Muscle of leg (tissue), 16 donors: ENCODE data around the gene GJB4. TPM values are rescaled to one million over a fixed set of nuclear protein-coding genes. Genes with fewer than 3 reads are reported as not detected.

Experiments
- DNase-seq: peaks from one replicate; pipeline ENCODE4 v3.0.0; 2013
- H3K27ac ChIP-seq: one replicate; pipeline ENCODE4 v1.5.1; 2013; ENCODE audit warnings: mild to moderate bottlenecking, low read length, control low read depth
- H3K27me3 ChIP-seq: one replicate; pipeline ENCODE4 v1.6.1; 2013; ENCODE audit warnings: low read length; ENCODE audit not compliant: control insufficient read depth, insufficient read depth
- H3K36me3 ChIP-seq: one replicate; pipeline ENCODE4 v1.6.1; 2013; ENCODE audit warnings: low read length; ENCODE audit not compliant: control insufficient read depth, insufficient read depth
- H3K4me1 ChIP-seq: one replicate; pipeline ENCODE4 v1.6.1; 2013; ENCODE audit warnings: low read length; ENCODE audit not compliant: control insufficient read depth, insufficient read depth
- H3K4me3 ChIP-seq: one replicate; pipeline ENCODE4 v1.5.1; 2013; ENCODE audit warnings: low read length, control low read depth
- H3K9me3 ChIP-seq: replicated peaks from 2 replicates; pipeline ENCODE4 v1.6.1; 2013; ENCODE audit warnings: low read depth, low read length; ENCODE audit not compliant: control insufficient read depth
- WGBS: methylation state at CpG from one replicate; pipeline ENCODE4 v1.1.5; 2013; ENCODE audit warnings: missing lambda C conversion rate; ENCODE audit not compliant: insufficient coverage; 5-methylcytosine and 5-hydroxymethylcytosine counted together
- long read RNA-seq, 11 donors: transcript quantifications; one replicate each; lab custom pipeline, GENCODE V29; 2026
- polyA plus RNA-seq, 8 donors: library from polyadenylated mRNA; unstranded; fragments of 120-200 nt; gene quantifications; one replicate each; pipeline versions ENCODE4 v1.2.1 to v1.2.3, GENCODE V29; 2013; ENCODE audit warnings: inconsistent platforms in 1 of 8, low replicate concordance in 1 of 8; ENCODE audit not compliant: insufficient read length in 8 of 8, insufficient read depth in 1 of 8
- total RNA-seq: library from RNA; stranded (reverse); fragments of 120-200 nt; gene quantifications from one replicate; pipeline ENCODE4 v1.2.4, GENCODE V29; 2013

Gene GJB4
- total RNA-seq: not detected
- under 1 TPM in 3 of 8 donors, not detected in 5; 0.05 to 0.13 (median 0.11) TPM for polyA plus RNA-seq
- long read RNA-seq, donor 1: 0 reads
- long read RNA-seq, donor 2: 0 reads
- long read RNA-seq, donor 3: 0 reads
- long read RNA-seq, donor 4: 0 reads
- long read RNA-seq, donor 5: 0 reads
- long read RNA-seq, donor 6: 0 reads
- long read RNA-seq, donor 7: 0 reads
- long read RNA-seq, donor 8: 0 reads
- long read RNA-seq, donor 9: 0 reads
- long read RNA-seq, donor 10: 0 reads
- long read RNA-seq, donor 11: 0 reads

DNA sequence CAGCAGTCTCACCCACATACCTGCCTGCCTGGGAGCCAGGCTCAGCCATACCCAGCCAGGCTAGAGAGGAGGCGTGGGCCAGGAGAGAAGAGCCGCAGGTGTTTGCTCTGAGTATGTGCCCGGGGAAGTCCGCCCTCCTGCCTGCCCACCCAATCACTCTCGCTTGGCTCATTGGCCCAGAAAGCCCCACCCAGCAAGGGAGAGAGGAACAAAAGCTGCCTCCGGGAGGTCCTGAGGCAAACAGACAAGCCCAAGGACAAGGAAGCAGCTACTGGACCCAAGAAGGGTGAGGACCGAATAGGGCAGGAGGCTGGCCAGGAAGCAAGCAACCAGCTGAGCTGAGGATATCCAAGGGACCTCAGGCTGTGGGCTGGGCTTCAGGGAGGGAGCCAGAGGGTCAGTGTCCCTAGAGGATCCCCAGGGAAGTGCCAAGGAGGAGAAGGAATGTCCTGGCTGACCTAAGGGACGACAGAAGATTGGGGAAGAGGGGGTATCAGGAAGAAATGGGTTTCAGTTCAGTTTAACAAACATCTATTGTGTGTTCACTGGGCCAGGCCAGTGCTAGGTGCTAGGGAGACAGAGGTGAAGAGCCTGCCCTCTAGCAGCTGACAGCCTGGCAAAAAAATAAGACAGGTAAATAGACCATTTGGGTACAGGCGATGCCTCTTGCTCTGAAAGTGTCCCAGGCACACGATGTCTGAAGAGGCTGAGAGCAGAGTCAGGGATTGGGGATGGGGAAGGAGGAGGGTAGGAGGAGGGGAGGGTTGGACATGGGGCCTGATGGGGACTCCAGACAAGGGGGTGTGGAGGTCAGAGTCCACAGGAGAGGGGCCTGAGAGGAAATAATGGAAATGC is at the start of gene GJB4:
Gene GJB4, plus strand, starts transcription at position 238 of the 855 bp plus-strand sequence. CDS start 1,515 bp downstream, outside the sequence.
- Histone ChIP-seq H3K36me3 (no peaks in the 10 kb centered on the region), H3K9me3 (no peaks in the 10 kb centered on the region), H3K4me3 (no peak within 1 kb of the TSS), H3K4me1 (no peaks in the 10 kb centered on the region), H3K27ac (no peak within 1 kb of the TSS), H3K27me3 (peaks cover 2% of the 10 kb centered on the region)
- WGBS: 49% methylated on average over 6 of the region's 10 CpGs
- no peak for DNase-seq

DNA sequence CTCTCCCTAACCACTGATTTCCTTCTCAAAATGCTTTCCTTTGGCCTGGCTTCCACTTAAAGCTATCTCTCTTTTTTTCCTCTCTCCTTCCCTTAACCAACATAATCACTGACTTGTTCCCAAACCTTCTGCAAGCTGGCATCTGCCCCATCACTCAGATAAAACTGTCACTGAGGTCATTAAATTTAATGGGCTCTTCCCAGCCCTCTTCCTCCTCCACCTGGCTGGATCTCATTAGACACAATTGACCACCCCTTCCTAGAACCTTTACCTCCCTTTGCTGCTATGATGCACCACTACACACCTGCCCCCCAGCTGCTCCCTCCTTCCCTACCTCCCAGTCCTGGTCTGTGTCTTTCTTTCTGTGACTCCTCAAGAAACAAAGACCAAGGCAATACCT is 48.7 kb upstream of the GJB4 start:
- H3K9me3 ChIP-seq: no peaks in the 10 kb centered on the region
- H3K4me3 ChIP-seq: no peak overlapping the region
- DNase-seq: no peak
- H3K36me3 ChIP-seq: no peaks in the 10 kb centered on the region
- peaks cover 20% of the 10 kb centered on the region for H3K4me1 ChIP-seq
- peaks cover 3% of the 10 kb centered on the region for H3K27me3 ChIP-seq
- no peak overlapping the region for H3K27ac ChIP-seq

DNA sequence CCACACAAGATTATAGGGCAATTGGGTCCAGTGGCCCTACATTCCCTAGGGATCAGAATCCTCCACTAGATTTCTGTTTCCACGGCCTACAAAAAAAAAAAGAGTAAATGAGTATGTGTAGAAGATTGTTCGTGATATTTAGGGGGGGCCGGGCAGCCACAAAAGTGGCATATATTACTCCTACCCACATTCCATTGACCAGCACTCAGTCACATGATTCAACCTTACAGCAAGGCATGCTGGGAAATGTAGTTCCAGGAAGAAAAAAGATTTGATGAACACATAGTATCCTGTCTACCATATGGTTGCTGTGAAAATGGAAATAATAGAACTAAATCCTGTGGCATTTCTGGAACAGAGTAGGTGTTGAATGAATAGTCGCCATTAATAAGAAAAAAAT is 48.1 kb upstream of the GJB4 start:
- Histone ChIP-seq H3K9me3 (no peaks in the 10 kb centered on the region), H3K27me3 (no peaks in the 10 kb centered on the region), H3K27ac (no peak overlapping the region), H3K4me3 (no peak overlapping the region), H3K4me1 (peaks cover 20% of the 10 kb centered on the region), H3K36me3 (no peaks in the 10 kb centered on the region)
- WGBS: no CpG with 5 or more reads among the region's 4 CpGs
- peak; percentile 37 for DNase-seq

DNA sequence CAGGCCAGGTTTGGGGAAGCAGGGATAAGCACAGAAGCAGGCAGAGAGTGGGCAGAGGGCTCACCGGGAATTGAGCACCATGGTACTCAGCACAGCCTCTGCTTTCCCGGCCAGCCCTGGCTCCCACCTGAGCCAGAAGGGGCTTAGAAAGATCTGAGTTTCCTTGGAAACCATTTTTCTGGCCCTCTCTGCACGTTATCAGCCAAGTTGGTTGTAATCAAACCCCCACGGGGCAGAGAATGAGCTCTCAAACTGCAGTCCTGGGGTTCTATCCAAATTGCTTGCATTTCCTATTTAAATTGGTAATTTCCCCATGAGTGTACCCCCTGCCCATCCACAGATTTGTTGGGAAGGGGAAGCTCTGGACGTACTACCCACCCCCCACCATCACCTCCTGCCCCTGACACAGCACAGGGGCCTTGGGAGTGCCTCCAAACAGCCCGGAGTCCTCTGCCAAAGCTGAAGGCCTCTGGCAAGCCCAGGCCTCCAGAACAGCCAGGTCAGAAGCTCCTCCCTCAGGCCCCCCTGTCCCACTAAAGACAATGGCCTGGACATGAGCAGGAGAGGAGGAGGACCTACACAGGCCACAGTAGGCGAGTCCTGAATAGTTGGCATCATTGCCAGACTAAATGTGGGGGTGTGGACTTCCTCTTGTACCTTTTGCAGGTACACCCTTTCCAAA is 47.4 kb upstream of the GJB4 start:
- peaks cover 20% of the 10 kb centered on the region for H3K4me1 ChIP-seq
- peak; percentile 66 for DNase-seq
- WGBS: 21% methylated on average over 4 of the region's 7 CpGs
- no peaks in the 10 kb centered on the region for H3K27me3 ChIP-seq
- no peak overlapping the region for H3K27ac ChIP-seq
- H3K9me3 ChIP-seq: no peaks in the 10 kb centered on the region
- no peak overlapping the region for H3K4me3 ChIP-seq
- H3K36me3 ChIP-seq: no peaks in the 10 kb centered on the region

DNA sequence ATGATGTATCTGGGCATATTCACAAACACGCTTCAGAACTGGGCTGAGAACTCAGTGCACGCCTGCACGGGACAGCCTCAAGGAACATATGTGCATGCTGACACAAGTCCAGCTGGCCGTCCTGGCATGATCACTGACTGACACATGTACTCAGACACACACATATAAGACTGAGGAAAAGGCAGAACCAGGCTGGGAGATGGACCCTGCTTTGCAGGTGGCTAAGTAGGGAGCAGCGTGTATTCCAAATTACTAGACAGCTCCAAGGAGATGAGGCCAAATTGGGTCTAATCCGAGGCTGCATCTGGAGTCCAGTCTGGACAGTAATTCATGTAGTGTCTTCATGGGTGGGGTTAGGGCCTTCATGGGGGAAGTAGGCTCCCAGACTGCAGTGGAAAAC is 46.1 kb upstream of the GJB4 start:
- DNase-seq: peak; percentile 92
- WGBS: 35% methylated on average over 3 of the region's 6 CpGs
- H3K36me3 ChIP-seq: no peaks in the 10 kb centered on the region
- no peak overlapping the region for H3K27ac ChIP-seq
- no peaks in the 10 kb centered on the region for H3K9me3 ChIP-seq
- no peaks in the 10 kb centered on the region for H3K27me3 ChIP-seq
- no peak overlapping the region for H3K4me3 ChIP-seq
- peaks cover 20% of the 10 kb centered on the region for H3K4me1 ChIP-seq

DNA sequence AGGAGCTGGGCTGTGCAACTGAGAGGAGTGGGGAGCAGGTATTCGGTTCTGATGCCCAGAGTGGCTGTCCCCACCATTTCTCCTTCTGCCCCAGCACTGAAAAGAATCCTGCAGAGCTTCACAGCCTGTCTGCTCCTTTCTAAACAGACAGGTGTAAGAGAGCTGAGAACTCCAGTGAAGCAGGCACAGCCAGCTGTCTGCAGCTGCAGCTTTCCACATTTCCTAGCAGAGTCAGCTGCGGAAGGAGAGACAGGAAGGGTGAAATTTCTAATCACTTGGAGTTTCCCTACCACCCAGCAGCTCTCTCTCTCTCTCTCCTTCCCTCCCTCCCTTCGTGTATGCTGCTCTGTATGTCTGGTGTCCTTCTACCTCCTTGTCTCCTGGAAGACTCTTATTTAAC is 45.2 kb upstream of the GJB4 start:
- peak; percentile 62 for DNase-seq
- peaks cover 20% of the 10 kb centered on the region for H3K4me1 ChIP-seq
- H3K9me3 ChIP-seq: no peaks in the 10 kb centered on the region
- H3K36me3 ChIP-seq: no peaks in the 10 kb centered on the region
- no peak overlapping the region for H3K27ac ChIP-seq
- H3K4me3 ChIP-seq: no peak overlapping the region
- no peaks in the 10 kb centered on the region for H3K27me3 ChIP-seq
- 0% methylated on average over 2 of the region's 3 CpGs for WGBS

DNA sequence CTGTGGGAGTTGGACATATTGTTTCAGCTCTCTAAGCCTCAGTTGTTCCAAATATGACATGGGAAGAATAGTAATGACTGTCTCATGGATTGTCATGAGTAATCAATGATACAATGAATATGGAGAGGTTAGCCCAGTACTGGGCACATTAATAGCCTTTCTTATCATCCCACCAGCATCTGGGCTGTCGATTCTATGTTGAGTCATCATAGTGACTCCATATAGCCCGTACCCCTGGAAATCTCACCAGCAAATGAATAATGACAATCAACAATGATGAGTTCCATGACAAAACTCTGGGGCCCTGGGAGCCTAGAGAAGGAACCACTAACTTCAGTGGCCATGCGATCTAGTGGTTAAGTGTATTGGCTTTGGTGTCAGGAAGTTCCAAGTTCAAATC is 44.4 kb upstream of the GJB4 start:
- H3K36me3 ChIP-seq: no peaks in the 10 kb centered on the region
- 80% methylated on average over 1 of the region's 3 CpGs for WGBS
- H3K27ac ChIP-seq: no peak overlapping the region
- no peak overlapping the region for H3K4me3 ChIP-seq
- peaks cover 20% of the 10 kb centered on the region for H3K4me1 ChIP-seq
- no peaks in the 10 kb centered on the region for H3K27me3 ChIP-seq
- DNase-seq: no peak
- H3K9me3 ChIP-seq: no peaks in the 10 kb centered on the region

DNA sequence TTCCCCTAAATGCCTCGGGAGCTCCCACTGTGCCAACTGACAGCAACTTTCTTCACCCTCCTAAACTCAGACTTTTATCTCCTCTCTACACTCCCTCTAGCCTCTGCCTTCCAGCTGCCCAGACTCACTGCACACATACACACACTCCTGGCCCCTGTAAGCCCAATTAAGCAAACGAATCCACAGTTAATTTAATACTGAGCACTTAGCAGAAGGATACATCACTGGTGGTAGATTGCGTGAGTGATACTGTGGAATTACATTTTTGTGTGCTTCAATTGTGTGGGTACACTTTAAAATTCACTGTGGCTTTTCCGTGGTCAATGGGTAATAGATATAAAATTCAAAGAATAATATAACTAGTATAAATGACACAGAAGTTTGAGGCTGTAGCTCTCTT is 38.3 kb upstream of the GJB4 start:
- no peaks in the 10 kb centered on the region for H3K36me3 ChIP-seq
- H3K27ac ChIP-seq: no peak overlapping the region
- no peak overlapping the region for H3K4me3 ChIP-seq
- H3K4me1 ChIP-seq: no peaks in the 10 kb centered on the region
- no peak for DNase-seq
- 56% methylated on average over 1 of the region's 4 CpGs for WGBS
- H3K27me3 ChIP-seq: peaks cover 5% of the 10 kb centered on the region
- H3K9me3 ChIP-seq: no peaks in the 10 kb centered on the region

DNA sequence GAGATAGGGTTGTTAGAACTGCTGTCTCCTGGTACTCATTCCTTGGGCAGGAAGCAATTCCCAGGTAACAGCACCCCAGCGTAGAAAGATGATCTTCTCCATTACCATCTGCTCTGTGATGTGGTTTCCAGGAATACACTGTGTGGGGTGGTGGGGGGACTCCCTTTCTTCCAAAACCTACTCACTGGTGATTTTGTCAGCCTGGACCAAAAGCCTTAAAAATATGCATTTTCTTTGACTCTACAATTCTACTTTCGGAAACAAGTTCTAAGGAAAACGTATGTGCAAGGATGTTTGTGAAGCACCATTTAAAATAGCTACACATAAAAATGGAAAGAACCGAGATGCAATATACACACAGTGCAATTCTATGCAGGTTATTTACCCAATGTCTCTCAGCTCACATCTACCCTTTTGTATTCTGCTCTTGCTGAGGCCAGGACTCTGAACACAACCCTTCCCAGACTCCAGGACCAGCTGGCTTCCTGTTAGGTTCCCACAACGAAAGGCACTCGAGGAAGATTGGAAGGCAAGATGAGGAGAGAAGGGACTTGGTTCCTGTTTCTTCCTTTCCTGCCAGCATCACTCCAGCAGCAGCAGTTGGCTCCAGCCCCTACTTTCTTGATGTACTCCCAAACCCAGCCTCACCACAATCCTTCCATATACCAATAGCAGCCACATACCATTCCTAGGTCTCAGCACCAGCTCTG is 37.7 kb upstream of the GJB4 start:
- H3K4me3 ChIP-seq: no peak overlapping the region
- no peak overlapping the region for H3K27ac ChIP-seq
- 20% methylated on average over 1 of the region's 6 CpGs for WGBS
- peaks cover 5% of the 10 kb centered on the region for H3K27me3 ChIP-seq
- H3K36me3 ChIP-seq: no peaks in the 10 kb centered on the region
- H3K9me3 ChIP-seq: no peaks in the 10 kb centered on the region
- DNase-seq: no peak
- H3K4me1 ChIP-seq: no peaks in the 10 kb centered on the region

DNA sequence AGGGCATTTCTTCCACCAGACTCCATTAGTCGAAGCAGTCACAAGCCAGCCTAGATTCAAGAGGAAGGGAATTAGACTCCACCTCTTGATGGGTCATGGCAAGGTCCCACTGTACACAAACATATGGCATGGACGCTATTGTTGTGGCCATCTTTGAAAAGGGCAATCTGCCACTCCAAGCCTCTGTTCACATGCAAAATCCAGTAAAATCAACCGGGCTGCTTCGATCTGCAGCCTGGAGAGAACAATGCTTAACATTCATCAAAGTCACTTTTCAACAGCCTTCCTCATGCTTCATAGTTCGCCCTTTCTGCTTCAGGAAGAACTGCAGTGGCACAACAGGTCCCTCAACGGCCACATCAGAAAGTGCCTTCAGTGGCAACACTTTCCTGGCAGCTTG is 32.7 kb upstream of the GJB4 start:
- H3K9me3 ChIP-seq: no peaks in the 10 kb centered on the region
- 84% methylated on average over 6 of the region's 6 CpGs for WGBS

More for the DNA sequence above, 32.7 kb upstream of the GJB4 start:
- DNase-seq: no peak
- Histone ChIP-seq H3K36me3 (no peaks in the 10 kb centered on the region), H3K27me3 (peaks cover 5% of the 10 kb centered on the region), H3K4me1 (no peaks in the 10 kb centered on the region), H3K4me3 (no peak overlapping the region), H3K27ac (no peak overlapping the region)
